Vagina (tissue), 2 donors: ENCODE measurements around the gene MBD5. TPM values are rescaled to one million over a fixed set of nuclear protein-coding genes. Genes with fewer than 3 reads are reported as not detected.
"Not testable (repeated sequence)": the region's sequence is repeated elsewhere in the genome, so short reads cannot be mapped to it uniquely, and the experiment has no call there.

ENCODE experiments used
- DNase-seq, 2 donors: peaks; one replicate each; pipeline ENCODE4 v3.0.0-alpha.2; 2017; ENCODE audit errors: extremely low spot score in 2 of 2
- H3K27ac ChIP-seq: fragments of 200-600 bp; sonication (generic); one replicate; pipeline ENCODE4 v1.5.1; 2019
- H3K27me3 ChIP-seq: fragments of 200-600 bp; sonication (generic); one replicate; pipeline ENCODE4 v1.5.1; 2019
- H3K36me3 ChIP-seq, 2 donors: fragments of 200-600 bp; sonication (generic); one replicate each; pipeline ENCODE4 v1.5.1; 2017 to 2019
- H3K4me1 ChIP-seq: fragments of 200-600 bp; sonication (generic); one replicate; pipeline ENCODE4 v1.5.1; 2019
- H3K4me3 ChIP-seq, 2 donors: fragments of 200-600 bp; sonication (generic); 1 replicate in 1 of 2; 2 replicates in 1 of 2; pipeline ENCODE4 v1.5.1; 2016 to 2019
- H3K9me3 ChIP-seq: fragments of 200-600 bp; sonication (generic); one replicate; pipeline ENCODE4 v1.5.1; 2019
- CTCF ChIP-seq, 3 experiments: fragments of 450-650 bp in 2 of 3; fragments of 200-600 bp in 1 of 3; sonication (generic) in 1 of 3; IDR thresholded peaks; one replicate each; pipeline ENCODE4 v1.5.1; 2017 to 2019; ENCODE audit warnings: antibody characterized with exemption in 3 of 3, mild to moderate bottlenecking in 2 of 3, moderate library complexity in 2 of 3
- POLR2A ChIP-seq, 2 donors: fragments of 450-650 bp; IDR thresholded peaks; one replicate each; pipeline ENCODE4 v1.6.1; 2017; ENCODE audit warnings: antibody characterized with exemption in 2 of 2, mild to moderate bottlenecking in 2 of 2, moderate library complexity in 2 of 2
- POLR2AphosphoS5 ChIP-seq, 2 donors: sonication (generic); formaldehyde crosslinking; IDR thresholded peaks; one replicate each; pipeline ENCODE4 v1.9.0; 2017; ENCODE audit warnings: antibody characterized with exemption in 2 of 2, mild to moderate bottlenecking in 2 of 2, low read depth in 1 of 2; ENCODE audit not compliant: insufficient read depth in 1 of 2
- intact Hi-C: fragments of 100-400 bp; cut with DNase I; formaldehyde crosslinking; loops from one replicate; pipeline ENCODE4 v1.15.1; 2023
- total RNA-seq: library from RNA; depleted of rRNA; stranded (reverse); fragments of >200 nt; gene quantifications from one replicate; pipeline ENCODE4 v1.2.3, GENCODE V29; 2016

The MBD5 gene
- total RNA-seq, 1 donor from 2014 or later: 32.7 TPM

GRCh38 chr2:147989809-147990403, 31.0 kb upstream of the MBD5 start:
- TF ChIP-seq CTCF (IDR thresholded peaks at IDR 0.05) (peak; percentile 13 to 58 (median 24)), POLR2A (IDR thresholded peaks at IDR 0.05) (no peak)
- Histone ChIP-seq H3K27me3 (no peaks in the 10 kb centered on the region), H3K27ac (no peak overlapping the region), H3K36me3 (no peaks in the 10 kb centered on the region), H3K4me3 (no peak overlapping the region), H3K9me3 (no peaks in the 10 kb centered on the region), H3K4me1 (no peaks in the 10 kb centered on the region)
- no peak for DNase-seq
- intact Hi-C loops: no loop called here

DNA sequence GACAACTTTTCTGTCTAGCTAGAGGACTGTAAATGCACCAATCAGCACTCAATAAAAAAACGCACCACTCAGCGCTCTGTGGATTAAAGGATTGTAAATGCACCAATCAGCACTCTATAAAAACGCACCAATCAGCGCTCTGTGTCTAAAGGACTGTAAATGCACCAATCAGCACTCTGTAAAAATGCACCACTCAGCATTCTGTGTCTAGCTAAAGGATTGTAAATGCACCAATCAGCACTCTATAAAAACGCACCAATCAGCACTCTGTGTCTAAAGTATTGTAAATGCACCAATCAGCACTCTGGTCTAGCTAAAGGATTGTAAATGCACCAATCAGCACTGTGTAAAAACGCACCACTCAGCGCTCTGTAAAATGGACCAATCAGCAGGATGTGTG, 25.9 kb upstream of the MBD5 start:
- DNase-seq, H3K9me3 ChIP-seq, H3K27me3 ChIP-seq, H3K4me1 ChIP-seq, H3K4me3 ChIP-seq, intact Hi-C loops, H3K36me3 ChIP-seq, H3K27ac ChIP-seq: not testable (repeated sequence)

DNA sequence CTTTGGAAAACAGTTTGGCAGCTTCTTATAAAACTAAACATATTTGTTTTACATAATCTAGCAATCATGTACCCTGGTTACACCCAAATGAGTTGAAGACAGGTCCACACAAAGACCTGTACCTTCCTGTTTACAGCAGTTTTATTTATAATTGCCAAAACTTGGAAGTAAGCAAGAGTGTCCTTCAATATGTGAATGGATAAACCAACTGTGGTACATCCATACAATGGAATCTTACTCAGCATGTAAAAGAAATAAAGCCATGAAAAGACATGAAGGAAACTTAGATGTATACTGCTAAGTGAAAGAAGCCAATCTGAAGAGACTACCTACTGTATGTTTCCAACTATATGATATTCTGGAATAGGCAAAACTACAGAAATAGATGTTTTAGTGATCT, 24.1 kb upstream of the MBD5 start:
- H3K4me3 ChIP-seq: no peak overlapping the region
- H3K27ac ChIP-seq: no peak overlapping the region
- H3K27me3 ChIP-seq: no peaks in the 10 kb centered on the region
- H3K9me3 ChIP-seq: peaks cover 6% of the 10 kb centered on the region
- peaks cover 6% of the 10 kb centered on the region for H3K4me1 ChIP-seq
- TF ChIP-seq POLR2A (IDR thresholded peaks at IDR 0.05) (no peak), CTCF (IDR thresholded peaks at IDR 0.05) (no peak)
- DNase-seq: no peak
- intact Hi-C loops: no loop called here
- H3K36me3 ChIP-seq: no peaks in the 10 kb centered on the region

GRCh38 chr2:147998203-147998602, 22.7 kb upstream of the MBD5 start:
- H3K9me3 ChIP-seq: peaks cover 6% of the 10 kb centered on the region
- TF ChIP-seq POLR2A (IDR thresholded peaks at IDR 0.05): no peak
- no peak for TF ChIP-seq CTCF (IDR thresholded peaks at IDR 0.05)
- no peak for TF ChIP-seq POLR2AphosphoS5 (IDR thresholded peaks at IDR 0.05; ENCODE audit: insufficient read depth in 1 of 2, low read depth in 1 of 2)
- intact Hi-C loops: no loop called here
- no peaks in the 10 kb centered on the region for H3K27me3 ChIP-seq
- H3K36me3 ChIP-seq: no peaks in the 10 kb centered on the region
- no peak overlapping the region for H3K4me3 ChIP-seq
- peaks cover 6% of the 10 kb centered on the region for H3K4me1 ChIP-seq
- H3K27ac ChIP-seq: no peak overlapping the region
- no peak for DNase-seq

DNA sequence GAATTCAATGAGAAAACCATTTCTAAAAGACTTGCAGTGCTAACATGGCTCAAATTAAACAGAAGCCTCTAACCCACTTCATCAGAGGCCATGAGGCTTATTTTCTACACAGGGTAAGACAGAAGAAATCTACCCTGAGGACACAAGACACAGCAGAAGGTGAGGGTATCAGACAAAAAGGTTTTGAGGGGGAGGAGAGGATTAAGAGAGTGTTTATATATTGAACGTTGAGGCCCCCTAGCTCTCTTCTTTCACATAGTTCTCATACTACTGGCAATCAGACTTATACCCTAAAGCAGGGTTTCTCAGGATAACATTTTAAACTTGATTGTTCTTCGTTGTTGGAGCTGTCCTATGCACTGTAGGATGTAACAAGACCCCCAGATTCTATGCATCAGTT, 21.8 kb upstream of the MBD5 start:
- no peaks in the 10 kb centered on the region for H3K36me3 ChIP-seq
- intact Hi-C loops: no loop called here
- no peak for DNase-seq
- H3K27me3 ChIP-seq: no peaks in the 10 kb centered on the region
- no peak overlapping the region for H3K4me3 ChIP-seq
- no peak overlapping the region for H3K27ac ChIP-seq
- peaks cover 6% of the 10 kb centered on the region for H3K9me3 ChIP-seq
- peaks cover 6% of the 10 kb centered on the region for H3K4me1 ChIP-seq
- no peak for TF ChIP-seq POLR2A (IDR thresholded peaks at IDR 0.05)
- no peak for TF ChIP-seq CTCF (IDR thresholded peaks at IDR 0.05)
- no peak for TF ChIP-seq POLR2AphosphoS5 (IDR thresholded peaks at IDR 0.05; ENCODE audit: insufficient read depth in 1 of 2, low read depth in 1 of 2)

GRCh38 chr2:148000095-148000494, 20.8 kb upstream of the MBD5 start:
- peaks cover 6% of the 10 kb centered on the region for H3K4me1 ChIP-seq
- no peaks in the 10 kb centered on the region for H3K27me3 ChIP-seq
- H3K4me3 ChIP-seq: no peak overlapping the region
- H3K9me3 ChIP-seq: peaks cover 6% of the 10 kb centered on the region
- H3K27ac ChIP-seq: no peak overlapping the region
- intact Hi-C loops: no loop called here
- DNase-seq: no peak
- H3K36me3 ChIP-seq: no peaks in the 10 kb centered on the region
- no peak for TF ChIP-seq POLR2AphosphoS5 (IDR thresholded peaks at IDR 0.05; ENCODE audit: insufficient read depth in 1 of 2, low read depth in 1 of 2)
- TF ChIP-seq POLR2A (IDR thresholded peaks at IDR 0.05): no peak
- no peak for TF ChIP-seq CTCF (IDR thresholded peaks at IDR 0.05)

GRCh38 chr2:148002420-148002819, 18.5 kb upstream of the MBD5 start:
- DNase-seq, H3K27me3 ChIP-seq, H3K4me1 ChIP-seq, intact Hi-C loops, H3K9me3 ChIP-seq, H3K27ac ChIP-seq, H3K4me3 ChIP-seq, H3K36me3 ChIP-seq: not testable (repeated sequence)
